HG02610 (cell line): ENCODE data around the gene LRP1.

Experiments used
- ATAC-seq: cut with Tn5 transposase; IDR thresholded peaks from one replicate; pipeline ENCODE4 v1.9.1; 2021; ENCODE audit warnings: mild to moderate bottlenecking, moderate library complexity; ENCODE audit not compliant: unreplicated experiment

Gene LRP1

DNA sequence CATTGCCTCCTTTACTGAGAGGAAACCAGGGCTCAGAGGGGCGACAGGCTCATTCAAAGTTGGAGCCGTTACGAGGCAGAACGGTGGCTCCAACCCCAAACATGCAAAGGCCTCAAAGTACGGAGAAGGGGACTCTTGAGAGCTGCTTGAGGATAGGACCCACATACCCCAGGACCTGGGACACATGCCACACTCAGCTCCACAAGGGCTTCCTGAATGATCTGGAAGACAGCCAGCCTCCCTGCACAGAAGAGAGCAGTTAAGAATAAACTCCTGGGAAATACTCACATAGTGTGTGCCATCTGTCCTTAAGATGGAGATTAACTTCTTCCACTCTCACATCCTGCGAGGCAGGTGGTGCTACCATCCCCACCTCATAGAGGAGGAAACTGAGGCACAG, 61.8 kb downstream of the LRP1 start:
- ATAC-seq: no peak

DNA sequence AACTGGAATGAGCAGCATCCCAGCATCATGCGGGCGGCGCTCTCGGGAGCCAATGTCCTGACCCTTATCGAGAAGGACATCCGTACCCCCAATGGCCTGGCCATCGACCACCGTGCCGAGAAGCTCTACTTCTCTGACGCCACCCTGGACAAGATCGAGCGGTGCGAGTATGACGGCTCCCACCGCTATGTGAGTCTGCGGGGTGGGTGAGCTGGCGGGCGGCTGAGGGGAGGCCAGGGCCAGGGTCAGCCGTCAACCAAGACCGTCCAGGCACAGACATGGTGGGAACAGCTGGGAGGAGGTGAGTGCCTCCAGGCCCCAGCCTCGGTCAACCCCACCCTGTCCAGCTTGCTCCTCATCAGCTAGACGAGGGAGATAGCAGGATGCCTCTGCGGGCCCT, 62.5 kb downstream of the LRP1 start:
- no peak for ATAC-seq

DNA sequence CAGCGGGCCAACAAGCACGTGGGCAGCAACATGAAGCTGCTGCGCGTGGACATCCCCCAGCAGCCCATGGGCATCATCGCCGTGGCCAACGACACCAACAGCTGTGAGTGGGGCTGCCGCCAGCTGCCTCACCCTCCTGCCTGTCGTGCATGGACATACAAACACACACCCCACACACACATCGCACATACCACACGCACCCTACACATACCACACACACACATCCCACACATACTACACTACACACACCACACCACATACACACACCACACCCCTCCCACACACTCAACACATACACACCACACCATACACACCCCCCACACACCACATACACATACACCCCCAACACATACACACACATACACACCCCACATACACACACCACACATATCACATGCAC, 63.1 kb downstream of the LRP1 start:
- no peak for ATAC-seq

DNA sequence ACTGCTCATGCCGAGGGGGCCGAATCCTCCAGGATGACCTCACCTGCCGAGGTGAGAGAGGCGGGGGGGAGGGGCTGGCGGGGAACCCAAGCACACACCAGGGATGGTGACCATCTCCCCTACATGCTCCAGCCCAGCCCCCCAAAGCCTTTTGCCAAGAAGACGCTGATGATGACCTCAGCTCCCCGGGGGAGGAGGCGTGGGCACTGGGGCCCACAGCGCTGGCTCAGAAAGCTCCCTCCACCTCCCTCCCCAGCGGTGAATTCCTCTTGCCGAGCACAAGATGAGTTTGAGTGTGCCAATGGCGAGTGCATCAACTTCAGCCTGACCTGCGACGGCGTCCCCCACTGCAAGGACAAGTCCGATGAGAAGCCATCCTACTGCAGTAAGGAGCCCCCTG, 64.6 kb downstream of the LRP1 start:
- ATAC-seq: no peak

DNA sequence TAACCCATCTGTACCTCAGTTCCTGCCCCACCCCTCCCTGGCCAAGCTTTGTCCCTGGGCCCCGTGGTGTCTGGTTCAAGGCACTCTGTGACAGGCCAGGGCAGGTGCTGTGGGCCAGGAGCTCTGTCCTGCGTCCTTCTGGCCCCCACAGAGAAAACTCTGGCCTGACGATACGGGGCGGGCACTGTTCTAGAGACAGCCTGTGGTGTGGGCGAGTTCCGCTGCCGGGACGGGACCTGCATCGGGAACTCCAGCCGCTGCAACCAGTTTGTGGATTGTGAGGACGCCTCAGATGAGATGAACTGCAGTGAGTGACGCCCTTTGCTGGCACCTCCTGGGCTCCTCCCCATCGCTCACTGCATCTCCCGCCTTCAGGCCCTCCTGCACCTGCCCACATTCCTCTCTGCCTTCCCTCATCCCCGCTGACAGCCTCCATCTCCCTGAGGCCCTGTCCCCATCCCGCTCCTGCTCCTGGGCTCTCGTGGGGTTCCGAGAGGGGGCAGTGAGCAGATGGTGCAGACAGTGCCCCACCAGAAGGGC, 65.5 kb downstream of the LRP1 start:
- no peak for ATAC-seq

DNA sequence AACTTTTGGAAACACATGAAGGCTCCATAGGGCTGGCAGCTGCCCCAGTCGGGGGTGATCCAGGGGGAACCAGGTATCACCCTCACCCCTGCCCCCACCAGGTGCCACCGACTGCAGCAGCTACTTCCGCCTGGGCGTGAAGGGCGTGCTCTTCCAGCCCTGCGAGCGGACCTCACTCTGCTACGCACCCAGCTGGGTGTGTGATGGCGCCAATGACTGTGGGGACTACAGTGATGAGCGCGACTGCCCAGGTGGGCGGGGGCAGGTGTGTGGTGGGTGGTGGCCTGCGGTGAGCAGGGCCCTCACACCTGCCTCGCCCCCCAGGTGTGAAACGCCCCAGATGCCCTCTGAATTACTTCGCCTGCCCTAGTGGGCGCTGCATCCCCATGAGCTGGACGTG, 66.0 kb downstream of the LRP1 start:
- no peak for ATAC-seq

DNA sequence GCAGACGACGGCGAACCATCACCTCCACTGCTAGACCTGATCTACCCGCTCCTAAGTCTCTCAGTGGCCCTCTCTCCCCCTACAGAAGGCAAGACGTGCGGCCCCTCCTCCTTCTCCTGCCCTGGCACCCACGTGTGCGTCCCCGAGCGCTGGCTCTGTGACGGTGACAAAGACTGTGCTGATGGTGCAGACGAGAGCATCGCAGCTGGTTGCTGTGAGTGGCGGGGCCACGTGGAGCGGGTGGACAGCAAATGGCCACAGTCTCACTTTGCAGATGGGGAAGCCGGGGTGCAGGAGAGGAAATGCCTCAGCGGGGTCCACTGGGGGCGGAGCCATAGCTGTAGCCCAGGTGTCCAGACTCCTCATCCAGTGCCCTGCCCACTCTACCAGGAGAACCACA, 66.9 kb downstream of the LRP1 start:
- no peak for ATAC-seq

DNA sequence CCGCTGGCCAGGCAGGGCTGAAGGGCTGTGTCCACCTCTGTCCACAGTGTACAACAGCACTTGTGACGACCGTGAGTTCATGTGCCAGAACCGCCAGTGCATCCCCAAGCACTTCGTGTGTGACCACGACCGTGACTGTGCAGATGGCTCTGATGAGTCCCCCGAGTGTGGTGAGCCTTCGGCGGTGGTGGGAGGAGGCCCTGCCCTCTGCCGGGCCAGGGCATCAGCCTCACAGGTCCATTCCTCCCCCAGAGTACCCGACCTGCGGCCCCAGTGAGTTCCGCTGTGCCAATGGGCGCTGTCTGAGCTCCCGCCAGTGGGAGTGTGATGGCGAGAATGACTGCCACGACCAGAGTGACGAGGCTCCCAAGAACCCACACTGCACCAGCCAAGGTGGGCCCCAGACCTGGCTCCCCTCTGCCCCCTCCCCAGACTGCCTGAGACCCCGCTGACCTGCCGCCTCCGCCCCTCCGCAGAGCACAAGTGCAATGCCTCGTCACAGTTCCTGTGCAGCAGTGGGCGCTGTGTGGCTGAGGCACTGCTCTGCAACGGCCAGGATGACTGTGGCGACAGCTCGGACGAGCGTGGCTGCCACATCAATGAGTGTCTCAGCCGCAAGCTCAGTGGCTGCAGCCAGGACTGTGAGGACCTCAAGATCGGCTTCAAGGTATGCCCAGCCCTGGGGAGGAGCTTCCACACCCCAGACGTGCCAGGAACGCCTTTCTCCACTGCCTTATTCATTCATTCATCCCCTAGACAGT, 67.5 kb downstream of the LRP1 start:
- ATAC-seq: no peak

DNA sequence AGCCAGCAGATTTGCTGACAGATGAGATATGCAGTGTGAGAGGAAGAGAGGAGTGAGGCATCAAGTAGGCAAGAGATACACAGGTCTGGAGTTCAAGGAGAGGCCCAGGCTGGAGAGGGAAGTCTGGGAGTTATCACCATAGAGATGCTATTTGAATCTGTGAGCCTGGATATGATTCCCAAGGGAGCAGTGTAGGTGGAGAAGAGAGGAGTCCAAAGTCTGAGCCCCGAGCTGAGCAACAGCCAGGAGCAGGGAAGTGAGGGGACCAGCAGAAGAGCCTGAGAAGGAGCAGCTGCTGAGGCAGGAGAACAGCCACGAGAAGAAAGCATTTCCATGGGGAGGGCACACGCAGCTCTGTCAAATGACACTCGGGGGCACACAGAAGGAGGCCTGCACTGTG, 68.2 kb downstream of the LRP1 start:
- ATAC-seq: no peak

DNA sequence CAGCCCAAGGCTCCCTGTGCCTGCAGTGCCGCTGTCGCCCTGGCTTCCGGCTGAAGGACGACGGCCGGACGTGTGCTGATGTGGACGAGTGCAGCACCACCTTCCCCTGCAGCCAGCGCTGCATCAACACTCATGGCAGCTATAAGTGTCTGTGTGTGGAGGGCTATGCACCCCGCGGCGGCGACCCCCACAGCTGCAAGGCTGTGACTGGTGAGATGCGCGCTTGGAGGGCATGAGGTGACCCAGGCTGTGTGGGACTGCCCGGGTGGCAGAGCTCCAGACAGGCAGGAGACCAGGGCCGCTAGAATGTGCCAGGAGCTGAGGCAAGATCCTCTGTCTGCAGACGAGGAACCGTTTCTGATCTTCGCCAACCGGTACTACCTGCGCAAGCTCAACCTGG, 68.7 kb downstream of the LRP1 start:
- ATAC-seq: no peak

DNA sequence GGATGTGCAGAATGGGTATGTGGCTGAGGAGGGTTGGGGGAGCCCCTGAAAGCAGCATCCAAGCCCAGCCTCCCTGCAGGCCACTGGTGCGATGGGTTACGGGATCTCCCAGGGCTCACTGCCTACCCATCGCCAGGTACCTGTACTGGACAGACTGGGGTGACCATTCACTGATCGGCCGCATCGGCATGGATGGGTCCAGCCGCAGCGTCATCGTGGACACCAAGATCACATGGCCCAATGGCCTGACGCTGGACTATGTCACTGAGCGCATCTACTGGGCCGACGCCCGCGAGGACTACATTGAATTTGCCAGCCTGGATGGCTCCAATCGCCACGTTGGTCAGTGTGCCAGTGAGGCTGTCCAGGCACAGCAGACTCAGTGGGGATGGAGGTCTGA, 70.0 kb downstream of the LRP1 start:
- ATAC-seq: no peak

DNA sequence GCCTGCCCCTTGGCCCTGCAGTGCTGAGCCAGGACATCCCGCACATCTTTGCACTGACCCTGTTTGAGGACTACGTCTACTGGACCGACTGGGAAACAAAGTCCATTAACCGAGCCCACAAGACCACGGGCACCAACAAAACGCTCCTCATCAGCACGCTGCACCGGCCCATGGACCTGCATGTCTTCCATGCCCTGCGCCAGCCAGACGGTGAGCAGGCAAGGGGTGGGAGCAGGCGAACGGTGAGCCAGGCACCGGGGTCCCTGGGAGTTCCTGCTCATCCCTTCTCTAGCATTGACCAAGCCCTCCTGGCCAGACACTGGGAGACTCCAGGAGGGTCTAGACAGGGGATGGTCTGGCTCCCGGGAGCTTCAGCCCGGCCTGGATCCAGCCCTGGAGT, 70.9 kb downstream of the LRP1 start:
- no peak for ATAC-seq

DNA sequence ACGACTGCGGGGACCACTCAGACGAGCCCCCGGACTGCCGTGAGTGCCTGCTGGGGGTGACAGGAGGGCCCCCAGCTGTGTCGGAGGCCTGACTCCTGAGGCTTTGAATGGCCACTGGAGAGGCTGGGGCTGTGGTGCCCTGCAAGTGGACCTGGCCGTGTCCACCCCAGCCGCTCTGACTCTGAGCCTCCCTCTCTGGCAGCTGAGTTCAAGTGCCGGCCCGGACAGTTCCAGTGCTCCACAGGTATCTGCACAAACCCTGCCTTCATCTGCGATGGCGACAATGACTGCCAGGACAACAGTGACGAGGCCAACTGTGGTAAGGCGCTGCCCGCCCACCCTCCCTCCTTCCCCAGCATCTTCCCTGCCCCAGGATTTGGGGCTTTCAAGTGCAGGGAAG, 72.2 kb downstream of the LRP1 start:
- no peak for ATAC-seq

DNA sequence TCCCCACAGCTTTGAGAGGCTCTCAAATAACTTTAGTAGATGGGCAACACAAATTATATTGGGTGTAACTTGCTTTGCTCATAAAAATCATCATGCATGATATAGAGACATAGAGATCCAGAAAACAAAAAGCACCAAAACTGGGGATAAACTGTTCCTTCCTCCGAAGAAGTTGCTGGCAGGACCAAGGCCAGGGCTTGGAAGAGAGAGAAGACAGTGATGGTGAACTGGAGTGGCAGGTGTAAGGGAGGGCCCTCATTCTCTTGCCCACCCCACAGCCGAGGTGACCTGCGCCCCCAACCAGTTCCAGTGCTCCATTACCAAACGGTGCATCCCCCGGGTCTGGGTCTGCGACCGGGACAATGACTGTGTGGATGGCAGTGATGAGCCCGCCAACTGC, 72.9 kb downstream of the LRP1 start:
- ATAC-seq: no peak

DNA sequence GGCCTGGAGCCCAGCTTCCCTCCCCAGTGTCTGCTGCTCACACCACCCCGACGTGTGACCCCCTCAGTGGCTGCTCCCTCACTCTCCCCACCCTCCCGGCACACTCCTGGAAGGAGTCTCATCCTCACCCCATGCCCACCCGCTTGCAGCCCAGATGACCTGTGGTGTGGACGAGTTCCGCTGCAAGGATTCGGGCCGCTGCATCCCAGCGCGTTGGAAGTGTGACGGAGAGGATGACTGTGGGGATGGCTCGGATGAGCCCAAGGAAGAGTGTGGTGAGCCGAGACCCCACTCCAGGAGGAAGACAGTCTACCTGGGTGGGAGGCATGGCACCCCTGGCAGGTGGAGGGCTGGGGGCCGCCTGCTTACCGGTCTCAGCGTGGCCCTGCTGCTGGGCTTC, 73.3 kb downstream of the LRP1 start:
- no peak for ATAC-seq

DNA sequence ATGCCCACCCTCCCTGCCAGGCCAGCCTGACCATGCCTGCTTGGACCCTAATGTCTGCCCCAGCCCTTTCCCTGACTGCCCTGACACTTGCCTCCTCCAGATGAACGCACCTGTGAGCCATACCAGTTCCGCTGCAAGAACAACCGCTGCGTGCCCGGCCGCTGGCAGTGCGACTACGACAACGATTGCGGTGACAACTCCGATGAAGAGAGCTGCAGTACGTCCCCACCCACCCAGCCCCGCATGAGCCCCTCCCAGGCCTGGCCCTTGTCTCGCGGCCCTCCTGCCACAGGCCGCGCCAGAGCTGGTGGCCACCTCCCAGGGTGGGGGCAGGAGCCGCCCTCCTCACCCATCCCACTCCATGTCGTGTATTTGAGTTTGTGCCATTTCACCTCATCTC, 74.0 kb downstream of the LRP1 start:
- ATAC-seq: no peak

DNA sequence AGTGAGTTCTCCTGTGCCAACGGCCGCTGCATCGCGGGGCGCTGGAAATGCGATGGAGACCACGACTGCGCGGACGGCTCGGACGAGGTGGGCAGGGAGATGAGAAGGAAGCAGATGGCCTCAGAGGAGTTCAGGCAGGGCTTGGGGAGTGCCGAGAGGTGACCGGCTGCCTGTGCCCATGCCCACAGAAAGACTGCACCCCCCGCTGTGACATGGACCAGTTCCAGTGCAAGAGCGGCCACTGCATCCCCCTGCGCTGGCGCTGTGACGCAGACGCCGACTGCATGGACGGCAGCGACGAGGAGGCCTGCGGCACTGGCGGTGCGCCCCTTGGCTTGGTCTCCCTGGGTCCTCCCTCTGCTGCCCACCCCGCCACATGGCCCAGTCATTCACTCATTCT, 74.9 kb downstream of the LRP1 start:
- ATAC-seq: no peak

DNA sequence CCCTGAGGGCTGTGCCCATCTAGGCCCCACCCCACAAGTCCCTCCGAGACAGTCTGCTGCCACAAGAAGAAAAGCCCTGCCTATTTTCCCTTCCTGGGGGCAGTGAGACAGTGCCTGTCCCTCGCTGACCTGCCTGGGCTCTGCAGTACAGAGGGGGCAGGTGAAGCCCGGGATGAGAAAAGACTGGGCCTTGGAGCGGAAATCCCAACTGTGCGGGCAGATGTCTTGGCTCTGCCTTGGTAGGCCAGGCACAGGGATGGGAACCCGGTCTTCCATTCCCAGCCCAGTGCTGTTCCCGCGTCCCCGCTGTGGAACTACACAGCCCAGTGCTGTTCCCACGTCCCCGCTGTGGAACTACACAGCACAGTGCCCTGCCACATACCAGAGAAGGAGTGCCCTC, 75.5 kb downstream of the LRP1 start:
- ATAC-seq: no peak

DNA sequence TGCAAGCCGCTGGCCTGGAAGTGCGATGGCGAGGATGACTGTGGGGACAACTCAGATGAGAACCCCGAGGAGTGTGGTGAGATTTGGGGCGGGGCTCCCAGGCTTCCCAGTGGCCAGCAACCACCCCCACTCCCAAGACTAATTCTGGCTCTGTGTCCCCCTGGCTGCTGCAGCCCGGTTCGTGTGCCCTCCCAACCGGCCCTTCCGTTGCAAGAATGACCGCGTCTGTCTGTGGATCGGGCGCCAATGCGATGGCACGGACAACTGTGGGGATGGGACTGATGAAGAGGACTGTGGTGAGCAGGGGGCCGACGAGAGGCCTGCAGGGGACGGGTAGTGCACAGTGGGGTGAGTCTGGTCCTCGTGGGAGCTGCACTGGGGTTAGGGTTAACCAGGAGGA, 76.2 kb downstream of the LRP1 start:
- no peak for ATAC-seq

DNA sequence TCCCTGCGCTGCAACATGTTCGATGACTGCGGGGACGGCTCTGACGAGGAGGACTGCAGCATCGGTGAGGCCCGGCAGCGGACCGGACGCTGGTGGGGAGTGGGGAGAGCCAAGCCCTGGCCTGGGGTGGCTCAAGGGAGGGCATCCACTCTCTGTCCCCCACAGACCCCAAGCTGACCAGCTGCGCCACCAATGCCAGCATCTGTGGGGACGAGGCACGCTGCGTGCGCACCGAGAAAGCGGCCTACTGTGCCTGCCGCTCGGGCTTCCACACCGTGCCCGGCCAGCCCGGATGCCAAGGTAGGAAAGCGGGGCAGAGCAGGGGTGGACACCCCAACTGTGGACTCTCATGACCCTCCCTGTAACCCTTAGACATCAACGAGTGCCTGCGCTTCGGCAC, 76.9 kb downstream of the LRP1 start:
- no peak for ATAC-seq

DNA sequence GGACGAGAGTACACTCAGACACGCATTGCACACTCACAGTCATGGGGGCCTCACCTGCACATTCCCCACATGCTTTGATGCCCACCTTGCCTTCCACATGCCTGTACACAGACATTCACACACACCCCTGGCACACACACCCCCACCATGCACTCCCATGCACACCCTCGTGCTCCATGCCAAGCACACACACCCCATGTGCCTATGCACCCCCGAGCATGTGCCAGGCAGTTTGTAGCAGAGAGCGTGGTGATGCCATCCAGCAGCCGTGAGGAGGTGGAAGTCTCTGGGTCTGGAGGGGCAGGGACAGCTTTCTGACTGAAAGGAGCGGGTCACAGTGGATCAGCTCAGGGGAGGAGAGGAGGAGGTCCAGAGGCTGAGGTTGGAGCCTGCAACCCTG, 77.6 kb downstream of the LRP1 start:
- ATAC-seq: no peak

DNA sequence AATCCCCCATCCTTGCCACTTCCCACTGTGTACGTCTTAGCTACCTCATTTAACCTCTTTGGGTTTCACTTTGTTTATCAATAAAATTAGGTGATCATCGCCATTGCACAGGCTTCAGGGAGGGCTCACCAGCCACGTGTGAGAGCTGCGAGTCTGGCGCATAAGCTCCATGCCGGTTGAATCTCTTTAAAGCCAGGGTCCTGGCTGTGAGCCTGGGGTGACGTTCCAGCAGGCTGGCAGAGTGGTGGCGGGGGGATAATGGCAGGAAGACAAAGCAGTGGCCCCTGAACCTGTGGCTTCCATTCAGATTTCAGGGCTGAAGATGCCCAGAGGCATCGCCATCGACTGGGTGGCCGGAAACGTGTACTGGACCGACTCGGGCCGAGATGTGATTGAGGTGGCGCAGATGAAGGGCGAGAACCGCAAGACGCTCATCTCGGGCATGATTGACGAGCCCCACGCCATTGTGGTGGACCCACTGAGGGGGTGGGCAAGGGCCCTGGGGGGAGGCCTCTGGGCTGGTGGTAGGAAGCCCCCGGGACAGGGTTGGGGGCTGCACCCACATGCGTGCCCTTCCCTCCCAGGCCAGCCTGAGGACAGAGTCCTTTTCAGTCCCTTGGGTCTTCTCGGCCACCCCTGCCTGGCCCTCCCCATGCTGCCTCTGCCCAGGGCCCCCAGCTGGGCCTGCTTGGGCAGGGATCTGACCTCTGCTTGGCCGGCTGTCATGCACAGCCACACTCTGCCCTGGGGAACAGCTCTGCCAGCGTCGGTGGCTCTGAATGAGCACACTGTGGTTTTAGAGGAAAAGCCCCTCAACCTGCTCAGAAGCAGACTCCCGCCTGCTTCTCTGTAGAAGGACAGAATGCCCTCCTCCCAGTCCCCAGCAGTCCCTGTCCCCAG, 79.7 kb downstream of the LRP1 start:
- no peak for ATAC-seq
